ENCODE data around the gene TGFBR2.

Gene TGFBR2

DNA sequence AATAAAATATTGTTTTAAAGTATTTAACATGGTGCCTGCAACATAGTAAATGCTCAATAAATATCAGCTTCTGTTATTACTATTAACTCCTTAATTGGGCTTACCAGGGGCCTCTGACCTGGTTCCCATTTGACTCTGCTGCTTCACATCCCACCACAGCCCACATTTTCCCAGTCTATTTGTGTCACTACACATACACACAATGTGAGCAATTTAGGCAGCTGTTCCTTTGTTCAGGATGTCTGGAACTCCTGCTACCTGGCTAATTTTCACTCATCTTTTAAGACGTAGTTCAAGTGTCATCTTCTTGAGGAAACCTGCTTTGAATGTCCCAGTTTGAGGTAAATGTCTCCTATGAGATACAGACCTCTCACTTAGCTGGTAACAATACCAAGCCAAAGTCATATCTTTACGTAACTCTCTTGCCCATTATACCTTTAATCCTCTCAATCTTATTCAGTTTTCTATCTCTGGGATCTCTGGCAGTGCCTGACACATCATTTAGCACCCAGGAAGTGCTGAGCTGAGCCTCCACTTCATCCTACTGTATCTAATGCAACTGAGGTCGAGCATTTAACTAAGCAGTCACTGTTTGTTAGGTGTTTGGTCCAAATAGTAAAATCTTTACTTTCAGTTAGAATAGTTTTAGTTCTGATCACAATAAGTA, 4.4 kb downstream of the TGFBR2 start:
- peaks cover 77% of the 10 kb centered on the region for H3K4me1 Mint-ChIP-seq
- ATAC-seq = no peak
- no peaks in the 10 kb centered on the region for H3K27me3 Mint-ChIP-seq
- H3K9me3 Mint-ChIP-seq = no peaks in the 10 kb centered on the region
- H3K27ac Mint-ChIP-seq = peak overlapping the region; percentile 87
- peak overlapping the region; percentile 68 for H3K4me3 Mint-ChIP-seq
- H3K36me3 Mint-ChIP-seq = peaks cover 25% of the 10 kb centered on the region

DNA sequence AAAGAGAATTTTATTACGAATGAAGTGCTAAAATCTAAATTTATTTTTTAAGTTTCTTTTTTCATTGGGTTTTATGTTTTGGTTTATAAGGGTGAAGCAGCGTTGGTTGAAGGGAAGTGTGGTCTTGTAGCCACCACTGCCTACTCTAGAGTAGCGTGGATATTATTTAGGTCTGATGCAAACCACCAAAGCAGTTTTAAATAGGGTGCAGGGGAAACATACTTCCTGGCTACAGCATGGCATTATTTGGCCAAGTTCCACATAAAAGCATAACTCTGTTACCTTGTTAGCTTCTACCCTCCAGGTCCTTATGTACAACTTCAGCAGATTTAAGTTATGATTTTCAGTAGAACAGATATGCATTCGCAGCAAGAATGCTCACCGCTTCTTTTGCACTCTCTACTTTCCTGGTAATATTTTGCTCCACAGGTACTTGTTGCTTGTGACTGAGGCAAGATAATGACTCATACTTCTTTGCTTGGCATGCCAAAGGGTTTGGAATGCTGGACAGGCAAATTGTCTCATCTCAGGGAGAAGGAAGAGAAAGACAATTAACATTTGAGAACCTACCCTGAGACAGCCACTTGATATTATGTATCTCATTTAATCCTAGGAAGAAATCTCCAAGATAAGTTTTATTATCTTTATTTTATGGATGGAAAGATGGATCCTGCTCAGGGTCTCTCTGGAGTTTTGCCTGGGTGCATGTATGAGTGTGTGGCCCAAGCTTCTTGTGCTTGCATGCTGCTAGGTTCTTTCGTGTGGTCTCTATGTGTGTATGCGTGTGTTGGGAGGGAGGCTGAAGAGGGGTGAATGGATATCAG, 5.4 kb downstream of the TGFBR2 start:
- H3K27ac Mint-ChIP-seq = peak overlapping the region; percentile 87
- H3K4me1 Mint-ChIP-seq = peaks cover 80% of the 10 kb centered on the region
- H3K27me3 Mint-ChIP-seq = no peaks in the 10 kb centered on the region
- H3K36me3 Mint-ChIP-seq = peaks cover 31% of the 10 kb centered on the region
- ATAC-seq = no peak
- peak overlapping the region; percentile 68 for H3K4me3 Mint-ChIP-seq
- H3K9me3 Mint-ChIP-seq = no peaks in the 10 kb centered on the region

DNA sequence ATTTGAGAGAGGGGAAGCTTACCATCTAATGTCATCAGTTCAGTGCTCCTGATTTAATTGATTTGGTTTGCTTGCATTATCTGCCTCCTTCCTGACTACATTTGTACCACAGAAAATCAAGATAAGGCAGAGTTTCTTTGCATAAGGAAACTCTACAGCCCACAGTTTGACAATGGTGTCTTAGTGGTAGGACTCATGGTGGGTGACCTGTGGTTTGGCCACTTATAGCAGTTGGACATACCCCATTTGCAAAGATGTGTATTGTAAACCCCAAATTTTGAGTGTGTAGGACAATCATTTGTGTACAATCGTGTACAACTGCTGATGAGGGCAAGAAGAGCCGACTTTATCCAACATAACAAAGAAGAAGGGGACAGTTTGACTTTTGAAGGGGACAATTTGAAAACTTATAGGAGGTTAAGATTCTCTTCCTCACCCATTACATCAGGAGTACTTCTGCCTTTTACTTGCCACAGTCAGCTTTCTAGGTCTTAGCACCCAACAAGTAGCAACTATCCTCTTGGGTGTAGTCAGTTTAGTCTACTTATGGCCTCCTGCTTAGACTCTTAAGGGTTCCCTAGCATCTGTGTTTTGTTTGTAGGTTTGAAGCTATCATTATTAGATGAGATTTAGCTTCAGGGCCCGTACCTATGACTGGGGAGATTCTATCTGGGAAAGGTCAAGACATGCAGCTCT, 6.2 kb downstream of the TGFBR2 start:
- ATAC-seq = peak; percentile 60
- H3K4me3 Mint-ChIP-seq = peak overlapping the region; percentile 68
- peak overlapping the region; percentile 87 for H3K27ac Mint-ChIP-seq
- no peaks in the 10 kb centered on the region for H3K9me3 Mint-ChIP-seq
- peaks cover 33% of the 10 kb centered on the region for H3K36me3 Mint-ChIP-seq
- H3K27me3 Mint-ChIP-seq = no peaks in the 10 kb centered on the region
- H3K4me1 Mint-ChIP-seq = peaks cover 88% of the 10 kb centered on the region

- Mint-ChIP-seq H3K4me3 (peak overlapping the region; percentile 58), H3K36me3 (peaks cover 36% of the 10 kb centered on the region), H3K27me3 (no peaks in the 10 kb centered on the region), H3K4me1 (peaks cover 92% of the 10 kb centered on the region), H3K9me3 (no peaks in the 10 kb centered on the region), H3K27ac (peak overlapping the region; percentile 87)
- no peak for ATAC-seq
These were observed 6.9 kb downstream of the TGFBR2 start for GRCh38 chr3:30613133-30613825.

DNA sequence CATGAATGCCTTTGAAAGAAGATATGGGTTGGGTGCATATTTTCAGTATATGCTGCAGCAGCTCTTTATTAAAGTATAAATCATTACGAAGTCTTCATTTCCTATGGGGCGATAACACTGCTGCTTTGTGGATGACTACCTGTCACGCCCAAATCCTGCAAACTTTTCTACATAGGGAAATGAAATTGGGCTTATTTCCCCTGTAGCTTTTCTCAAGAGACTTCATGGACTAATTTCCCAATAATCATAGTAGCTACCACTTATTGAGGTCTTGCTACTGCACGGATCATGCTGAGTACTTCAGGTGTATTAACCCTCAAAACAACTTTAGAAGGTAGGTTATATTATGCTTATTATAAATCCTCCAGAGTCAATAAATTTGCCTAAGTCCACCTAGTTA, 8.0 kb downstream of the TGFBR2 start:
- no peaks in the 10 kb centered on the region for H3K9me3 Mint-ChIP-seq
- peaks cover 37% of the 10 kb centered on the region for H3K36me3 Mint-ChIP-seq
- H3K4me3 Mint-ChIP-seq = no peak overlapping the region
- H3K27ac Mint-ChIP-seq = peak overlapping the region; percentile 87
- peaks cover 100% of the 10 kb centered on the region for H3K4me1 Mint-ChIP-seq
- no peak for ATAC-seq
- no peaks in the 10 kb centered on the region for H3K27me3 Mint-ChIP-seq

- H3K27me3 Mint-ChIP-seq = no peaks in the 10 kb centered on the region
- ATAC-seq = no peak
- H3K9me3 Mint-ChIP-seq = peaks cover 2% of the 10 kb centered on the region
- H3K4me1 Mint-ChIP-seq = peaks cover 100% of the 10 kb centered on the region
- no peak overlapping the region for H3K4me3 Mint-ChIP-seq
- peaks cover 42% of the 10 kb centered on the region for H3K36me3 Mint-ChIP-seq
- H3K27ac Mint-ChIP-seq = peak overlapping the region; percentile 38
These were observed 8.5 kb downstream of the TGFBR2 start for GRCh38 chr3:30614943-30615342.

- H3K27me3 Mint-ChIP-seq = no peaks in the 10 kb centered on the region
- no peak for ATAC-seq
These were observed 9.4 kb downstream of the TGFBR2 start for GRCh38 chr3:30615615-30616346.

DNA sequence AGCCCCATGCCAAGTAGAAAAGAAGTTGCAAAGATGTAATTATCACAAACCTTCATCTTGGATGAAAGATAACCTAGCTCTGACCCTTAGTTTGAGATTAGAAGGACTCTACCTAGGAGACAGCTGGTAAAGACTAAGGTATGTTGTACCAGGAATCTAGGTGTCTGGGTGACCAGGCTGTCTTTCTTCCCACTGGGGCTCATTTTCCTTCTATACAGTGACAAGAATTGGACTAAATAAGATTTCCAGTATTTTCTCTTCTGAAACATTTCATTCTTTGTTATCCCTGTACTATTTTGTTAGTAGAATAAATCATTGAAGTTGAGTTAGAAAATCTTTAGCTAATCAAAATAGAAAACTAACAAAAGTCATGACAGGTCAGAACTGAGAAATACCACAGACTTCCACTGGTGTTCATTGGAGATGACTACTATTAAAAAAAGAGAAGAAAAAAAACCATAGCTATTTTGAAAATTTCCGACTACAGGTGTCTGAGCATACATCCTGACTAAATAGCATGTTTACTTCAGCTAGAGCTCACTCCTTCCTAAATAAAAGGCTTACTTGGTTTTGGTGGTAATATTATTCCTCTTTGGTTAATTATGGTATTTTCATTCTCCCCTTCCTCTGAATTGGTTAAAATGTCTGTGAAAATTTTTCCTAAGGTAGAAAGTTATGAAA, 10.1 kb downstream of the TGFBR2 start:
- Mint-ChIP-seq H3K36me3 (peaks cover 49% of the 10 kb centered on the region), H3K4me1 (peaks cover 97% of the 10 kb centered on the region), H3K9me3 (peaks cover 2% of the 10 kb centered on the region), H3K4me3 (peak overlapping the region; percentile 61), H3K27me3 (no peaks in the 10 kb centered on the region), H3K27ac (peak overlapping the region; percentile 98)
- ATAC-seq = no peak

More at GRCh38 chr3:30615615-30616346, 9.4 kb downstream of the TGFBR2 start:
- Mint-ChIP-seq H3K27ac (peak overlapping the region; percentile 98), H3K4me1 (peaks cover 100% of the 10 kb centered on the region), H3K36me3 (peaks cover 48% of the 10 kb centered on the region), H3K9me3 (peaks cover 2% of the 10 kb centered on the region), H3K4me3 (peak overlapping the region; percentile 61)

DNA sequence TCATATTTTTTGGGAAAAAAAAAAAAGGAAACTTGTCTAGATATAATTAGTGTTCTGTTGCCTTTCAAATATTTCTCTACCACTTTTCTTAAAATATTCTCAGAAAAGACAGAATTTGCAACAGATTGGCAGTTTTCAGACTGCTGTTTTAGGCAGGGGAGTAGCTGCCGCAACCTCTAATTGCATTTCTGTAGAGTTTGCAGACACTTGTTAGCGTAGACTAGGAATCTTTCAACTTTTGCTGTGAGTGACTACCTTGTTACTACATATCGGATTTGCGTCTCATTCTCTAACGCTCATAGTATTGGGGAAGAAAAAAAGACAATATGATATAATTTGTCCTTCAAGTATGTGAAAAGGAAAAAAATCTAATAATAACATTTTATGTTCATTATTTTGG, 10.7 kb downstream of the TGFBR2 start:
- H3K27me3 Mint-ChIP-seq = no peaks in the 10 kb centered on the region
- peaks cover 97% of the 10 kb centered on the region for H3K4me1 Mint-ChIP-seq
- peaks cover 45% of the 10 kb centered on the region for H3K36me3 Mint-ChIP-seq
- peak overlapping the region; percentile 61 for H3K4me3 Mint-ChIP-seq
- peaks cover 2% of the 10 kb centered on the region for H3K9me3 Mint-ChIP-seq
- ATAC-seq = no peak
- peak overlapping the region; percentile 98 for H3K27ac Mint-ChIP-seq

- Mint-ChIP-seq H3K4me3 (peak overlapping the region; percentile 34), H3K4me1 (peaks cover 97% of the 10 kb centered on the region)
These were observed 11.3 kb downstream of the TGFBR2 start for GRCh38 chr3:30617653-30618052.

DNA sequence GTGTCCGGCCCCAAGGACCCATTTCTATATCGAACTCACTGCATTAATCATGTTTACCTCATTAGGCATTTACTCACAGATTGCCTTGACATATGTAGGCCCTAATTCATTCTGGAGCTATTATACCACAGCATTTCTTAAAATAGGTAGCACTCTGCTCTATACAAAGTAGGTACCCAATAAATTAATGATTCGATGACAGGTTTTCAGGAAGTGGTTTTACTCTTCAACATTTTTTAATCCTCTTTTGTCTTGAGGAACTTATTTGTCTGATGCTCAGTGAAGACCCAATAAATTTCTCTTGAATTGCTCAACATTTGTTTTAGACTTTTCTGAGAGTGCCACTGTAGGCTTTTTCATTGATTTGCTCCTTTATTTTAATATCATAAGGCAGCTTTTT, 12.1 kb downstream of the TGFBR2 start:
- Mint-ChIP-seq H3K4me1 (peaks cover 97% of the 10 kb centered on the region), H3K27ac (peak overlapping the region; percentile 98), H3K4me3 (no peak overlapping the region), H3K27me3 (no peaks in the 10 kb centered on the region), H3K9me3 (peaks cover 2% of the 10 kb centered on the region), H3K36me3 (peaks cover 37% of the 10 kb centered on the region)
- no peak for ATAC-seq

More at GRCh38 chr3:30617653-30618052, 11.3 kb downstream of the TGFBR2 start:
- H3K27me3 Mint-ChIP-seq = no peaks in the 10 kb centered on the region
- H3K9me3 Mint-ChIP-seq = peaks cover 2% of the 10 kb centered on the region
- H3K36me3 Mint-ChIP-seq = peaks cover 40% of the 10 kb centered on the region
- no peak for ATAC-seq
- peak overlapping the region; percentile 98 for H3K27ac Mint-ChIP-seq

- Mint-ChIP-seq H3K27ac (peak overlapping the region; percentile 98), H3K4me1 (peaks cover 97% of the 10 kb centered on the region), H3K9me3 (peaks cover 2% of the 10 kb centered on the region), H3K4me3 (peak overlapping the region; percentile 35), H3K36me3 (peaks cover 44% of the 10 kb centered on the region), H3K27me3 (no peaks in the 10 kb centered on the region)
- ATAC-seq = no peak
These were observed 12.9 kb downstream of the TGFBR2 start for GRCh38 chr3:30619318-30619717.

- Mint-ChIP-seq H3K9me3 (peaks cover 2% of the 10 kb centered on the region), H3K4me3 (peak overlapping the region; percentile 32), H3K4me1 (peaks cover 96% of the 10 kb centered on the region), H3K36me3 (peaks cover 48% of the 10 kb centered on the region), H3K27me3 (no peaks in the 10 kb centered on the region), H3K27ac (peak overlapping the region; percentile 98)
- ATAC-seq = peak; percentile 81
These were observed 14.3 kb downstream of the TGFBR2 start for GRCh38 chr3:30620402-30621360.
